Measurements from ENCODE around the gene CASK.

CASK gene

DNA sequence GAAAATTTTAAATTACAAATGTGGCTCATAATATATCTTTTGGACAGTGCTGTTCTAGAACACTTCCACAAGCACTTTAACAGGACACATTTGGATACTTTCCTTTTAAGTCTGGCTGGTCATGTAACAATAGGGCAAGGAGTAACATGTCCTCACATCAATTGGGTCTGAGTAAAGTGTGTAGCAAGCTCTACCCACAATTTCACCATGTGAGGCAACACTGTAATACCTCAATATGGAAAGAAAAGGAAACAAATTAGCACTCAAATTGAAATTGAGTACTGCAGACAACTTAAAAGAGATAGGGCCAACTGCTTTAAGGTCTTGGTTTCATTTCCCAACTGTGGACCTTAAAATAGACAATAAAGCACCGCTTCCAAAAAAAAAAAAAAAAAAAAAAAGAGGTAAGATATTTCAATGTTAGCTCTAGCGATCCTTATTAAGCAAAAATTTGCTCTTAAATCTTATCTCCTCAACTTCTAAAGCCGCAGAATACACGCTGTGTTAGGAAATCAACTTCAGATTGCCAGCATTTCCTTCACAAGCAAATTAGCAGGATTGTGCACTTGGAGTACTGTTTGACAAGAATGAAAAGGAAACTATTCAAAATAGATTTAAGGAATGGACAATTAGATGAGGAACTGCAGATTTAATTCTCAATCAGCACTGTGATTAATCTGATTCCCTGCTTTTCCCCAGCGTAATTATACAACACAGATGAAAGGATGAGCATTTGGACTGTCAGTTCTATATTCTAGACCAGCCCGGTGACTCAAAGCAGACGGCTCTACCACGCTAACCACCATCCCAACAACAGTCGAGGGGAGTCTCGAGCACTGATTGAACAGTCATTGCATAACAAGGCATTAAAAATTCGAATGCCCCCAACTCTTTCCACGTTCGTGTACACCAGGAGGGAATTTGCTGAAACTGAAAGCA is 1.6 kb downstream of the CASK start:
- H3K9ac ChIP-seq (ENCODE audit: insufficient read length): peak overlapping the region; percentile 53
- DNase-seq (ENCODE audit: low read depth, low spot score): peak; percentile 64
- no peaks in the 10 kb centered on the region for H3K36me3 ChIP-seq (ENCODE audit: insufficient read depth, low read length)
- no peak overlapping the region for H3K27ac ChIP-seq
- H3K4me3 ChIP-seq: peak overlapping the region; percentile 79
- H3K9me3 ChIP-seq (ENCODE audit: low read depth, low read length): no peaks in the 10 kb centered on the region
- TF ChIP-seq POLR2AphosphoS5 (IDR thresholded peaks at IDR 0.05; ENCODE audit: borderline replicate concordance, low read depth, low read length) (no peak), EZH2 (IDR thresholded peaks at IDR 0.05) (no peak), FOXP2 (optimal IDR thresholded peaks at IDR 0.05; ENCODE audit: control extremely low read depth, extremely low read length, insufficient read depth) (no peak)

DNA sequence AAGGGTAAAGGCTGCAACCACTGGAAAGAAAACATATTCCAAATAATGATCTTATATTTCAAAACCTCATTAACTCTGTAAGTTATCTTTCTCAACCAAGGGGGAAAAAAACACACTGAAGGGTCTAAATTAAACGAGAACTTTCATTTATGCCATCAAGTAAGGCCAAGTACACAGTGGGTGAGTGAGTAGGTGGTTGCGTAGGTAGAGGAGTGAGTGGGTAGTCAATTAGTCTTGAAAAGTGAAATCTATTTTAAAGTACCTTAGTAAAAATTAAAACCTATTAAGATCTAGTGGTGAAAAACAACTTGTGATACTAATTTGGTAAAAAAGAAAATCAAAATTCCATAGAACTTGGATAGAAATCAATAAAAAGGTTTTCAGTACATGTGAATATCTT is 3.5 kb downstream of the CASK start:
- Histone ChIP-seq H3K36me3 (ENCODE audit: insufficient read depth, low read length) (no peaks in the 10 kb centered on the region), H3K9ac (ENCODE audit: insufficient read length) (no peak overlapping the region), H3K27ac (no peak overlapping the region), H3K4me3 (no peak overlapping the region), H3K9me3 (ENCODE audit: low read depth, low read length) (no peaks in the 10 kb centered on the region)
- DNase-seq (ENCODE audit: low read depth, low spot score): no peak
- TF ChIP-seq FOXP2 (optimal IDR thresholded peaks at IDR 0.05; ENCODE audit: control extremely low read depth, extremely low read length, insufficient read depth): no peak
- no peak for TF ChIP-seq POLR2AphosphoS5 (IDR thresholded peaks at IDR 0.05; ENCODE audit: borderline replicate concordance, low read depth, low read length)
- TF ChIP-seq EZH2 (IDR thresholded peaks at IDR 0.05): no peak

DNA sequence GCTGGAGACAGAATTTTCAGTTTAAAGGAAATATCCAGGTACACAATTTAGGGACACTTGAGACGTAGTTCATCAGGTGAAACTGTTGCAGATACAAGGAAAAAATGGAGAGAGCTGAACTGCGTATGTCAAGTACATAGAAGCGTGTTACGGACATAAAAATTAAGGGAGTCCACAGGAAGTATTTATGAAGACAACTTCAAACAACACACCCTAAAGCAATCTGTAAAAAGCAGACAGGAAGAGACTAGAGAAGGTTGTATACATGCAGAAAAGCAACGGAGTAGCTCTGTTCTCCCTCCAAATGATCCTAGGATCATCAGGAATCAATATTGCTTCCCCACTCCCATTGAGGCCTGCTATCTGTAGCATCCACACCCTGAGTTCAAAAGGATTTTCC is 5.8 kb downstream of the CASK start:
- Histone ChIP-seq H3K4me3 (no peak overlapping the region), H3K27ac (no peak overlapping the region), H3K9ac (ENCODE audit: insufficient read length) (no peak overlapping the region), H3K36me3 (ENCODE audit: insufficient read depth, low read length) (no peaks in the 10 kb centered on the region), H3K9me3 (ENCODE audit: low read depth, low read length) (no peaks in the 10 kb centered on the region)
- no peak for DNase-seq (ENCODE audit: low read depth, low spot score)
- TF ChIP-seq POLR2AphosphoS5 (IDR thresholded peaks at IDR 0.05; ENCODE audit: borderline replicate concordance, low read depth, low read length) (no peak), FOXP2 (optimal IDR thresholded peaks at IDR 0.05; ENCODE audit: control extremely low read depth, extremely low read length, insufficient read depth) (no peak), EZH2 (IDR thresholded peaks at IDR 0.05) (no peak)

DNA sequence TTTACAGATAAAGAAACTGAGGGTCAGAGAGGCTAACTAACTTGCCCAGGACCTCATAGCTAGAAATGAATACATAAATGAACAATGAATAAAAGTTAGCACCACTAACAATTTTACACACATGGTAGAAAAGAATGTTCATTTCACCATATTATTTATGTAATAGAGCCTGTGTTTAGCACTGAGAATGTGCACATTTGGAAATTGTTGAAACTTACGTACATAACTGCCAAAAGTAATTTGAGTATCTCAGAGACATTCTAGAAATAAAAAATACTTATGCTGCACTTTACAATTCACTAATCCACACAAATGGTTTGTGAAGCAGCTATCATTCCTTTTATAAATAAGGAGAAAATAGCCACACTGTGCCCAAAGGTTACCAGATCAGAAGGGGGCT is 9.9 kb downstream of the CASK start:
- Histone ChIP-seq H3K4me3 (no peak overlapping the region), H3K27ac (no peak overlapping the region), H3K36me3 (ENCODE audit: insufficient read depth, low read length) (no peaks in the 10 kb centered on the region), H3K9me3 (ENCODE audit: low read depth, low read length) (no peaks in the 10 kb centered on the region), H3K9ac (ENCODE audit: insufficient read length) (no peak overlapping the region)
- DNase-seq (ENCODE audit: low read depth, low spot score): no peak
- TF ChIP-seq POLR2AphosphoS5 (IDR thresholded peaks at IDR 0.05; ENCODE audit: borderline replicate concordance, low read depth, low read length) (no peak), EZH2 (IDR thresholded peaks at IDR 0.05) (no peak), FOXP2 (optimal IDR thresholded peaks at IDR 0.05; ENCODE audit: control extremely low read depth, extremely low read length, insufficient read depth) (no peak)

DNA sequence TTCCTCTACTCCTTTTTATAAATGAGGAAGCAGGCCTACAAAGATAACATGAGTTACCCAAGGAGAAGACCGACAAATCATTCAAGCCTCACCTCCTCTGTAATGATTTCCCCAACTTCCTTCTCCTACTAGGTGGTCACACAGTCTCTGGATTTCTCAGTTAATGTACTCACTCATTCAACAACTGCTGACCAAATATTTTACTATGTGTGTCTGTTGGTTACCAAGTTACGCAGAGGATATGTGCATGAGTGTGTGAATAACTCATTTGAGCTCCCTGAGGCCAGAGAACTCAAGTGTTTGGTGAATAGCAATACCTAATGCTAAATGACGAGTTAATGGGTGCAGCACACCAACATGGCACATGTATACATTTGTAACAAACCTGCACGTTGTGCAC is 10.4 kb downstream of the CASK start:
- no peaks in the 10 kb centered on the region for H3K36me3 ChIP-seq (ENCODE audit: insufficient read depth, low read length)
- no peak overlapping the region for H3K27ac ChIP-seq
- H3K9ac ChIP-seq (ENCODE audit: insufficient read length): no peak overlapping the region
- H3K4me3 ChIP-seq: no peak overlapping the region
- no peaks in the 10 kb centered on the region for H3K9me3 ChIP-seq (ENCODE audit: low read depth, low read length)
- TF ChIP-seq EZH2 (IDR thresholded peaks at IDR 0.05): no peak
- no peak for TF ChIP-seq POLR2AphosphoS5 (IDR thresholded peaks at IDR 0.05; ENCODE audit: borderline replicate concordance, low read depth, low read length)
- no peak for TF ChIP-seq FOXP2 (optimal IDR thresholded peaks at IDR 0.05; ENCODE audit: control extremely low read depth, extremely low read length, insufficient read depth)
- no peak for DNase-seq (ENCODE audit: low read depth, low spot score)

DNA sequence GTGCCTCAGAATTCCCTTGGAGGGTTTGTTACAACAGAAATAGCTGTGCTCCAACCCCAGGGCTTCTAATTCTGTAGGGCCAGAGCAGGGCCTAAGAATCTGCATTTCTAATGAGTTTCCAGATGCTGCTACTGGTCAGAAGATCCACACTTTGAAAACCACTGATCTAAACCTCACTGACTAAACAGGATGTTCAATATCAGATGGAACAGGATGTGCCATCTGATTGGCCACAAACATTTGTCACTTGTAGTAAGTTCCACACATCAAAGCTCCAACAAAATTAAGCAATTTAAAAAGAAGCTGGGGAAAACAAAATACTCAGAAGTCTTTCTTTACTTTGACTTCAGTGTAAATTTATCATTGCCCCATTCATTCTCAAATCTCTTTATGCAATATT is 14.3 kb downstream of the CASK start:
- H3K4me3 ChIP-seq: no peak overlapping the region
- TF ChIP-seq POLR2AphosphoS5 (IDR thresholded peaks at IDR 0.05; ENCODE audit: borderline replicate concordance, low read depth, low read length) (no peak), EZH2 (IDR thresholded peaks at IDR 0.05) (no peak), FOXP2 (optimal IDR thresholded peaks at IDR 0.05; ENCODE audit: control extremely low read depth, extremely low read length, insufficient read depth) (no peak)
- H3K36me3 ChIP-seq (ENCODE audit: insufficient read depth, low read length): no peaks in the 10 kb centered on the region
- 0 out of 2 replicates have a peak, but pooled peaks cover 3% of the 10 kb centered on the region for H3K9me3 ChIP-seq (ENCODE audit: low read depth, low read length)
- H3K27ac ChIP-seq: no peak overlapping the region
- no peak for DNase-seq (ENCODE audit: low read depth, low spot score)
- no peak overlapping the region for H3K9ac ChIP-seq (ENCODE audit: insufficient read length)

DNA sequence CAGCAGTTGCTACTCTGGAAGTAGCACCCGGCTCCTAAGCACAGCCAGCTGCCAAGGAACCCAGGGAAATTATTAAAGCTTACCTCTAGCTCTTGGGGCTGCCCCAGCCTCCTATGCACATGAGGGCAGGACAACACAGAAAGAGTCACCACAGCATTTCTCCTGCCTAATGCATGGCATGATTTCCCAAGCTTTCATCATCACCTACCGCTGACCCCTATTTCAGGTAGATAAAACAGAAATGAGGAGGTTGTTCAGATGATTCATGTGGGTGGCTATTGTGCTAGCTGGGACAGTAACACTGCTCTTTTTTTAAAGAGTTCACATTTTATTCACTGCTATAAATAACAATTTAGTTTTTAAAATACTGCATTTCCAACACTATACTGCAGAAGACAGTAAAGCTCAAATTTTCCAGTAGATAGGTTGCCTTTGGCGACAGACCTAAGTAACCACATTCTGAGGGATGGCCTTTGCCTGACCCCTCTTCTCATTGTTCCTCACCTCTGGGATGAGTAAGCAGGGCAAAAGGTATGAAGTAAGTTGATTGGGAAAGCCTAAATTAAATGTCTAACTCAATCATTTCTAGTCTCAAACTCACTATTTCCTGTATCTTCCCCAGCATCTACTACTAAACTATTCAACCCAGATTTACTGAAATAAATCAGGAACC is 16.7 kb downstream of the CASK start:
- Histone ChIP-seq H3K36me3 (ENCODE audit: insufficient read depth, low read length) (no peaks in the 10 kb centered on the region), H3K9ac (ENCODE audit: insufficient read length) (no peak overlapping the region), H3K4me3 (no peak overlapping the region), H3K27ac (no peak overlapping the region), H3K9me3 (ENCODE audit: low read depth, low read length) (0 out of 2 replicates have a peak, but pooled peaks cover 3% of the 10 kb centered on the region)
- no peak for TF ChIP-seq EZH2 (IDR thresholded peaks at IDR 0.05)
- TF ChIP-seq FOXP2 (optimal IDR thresholded peaks at IDR 0.05; ENCODE audit: control extremely low read depth, extremely low read length, insufficient read depth): no peak
- no peak for TF ChIP-seq POLR2AphosphoS5 (IDR thresholded peaks at IDR 0.05; ENCODE audit: borderline replicate concordance, low read depth, low read length)
- DNase-seq (ENCODE audit: low read depth, low spot score): no peak

DNA sequence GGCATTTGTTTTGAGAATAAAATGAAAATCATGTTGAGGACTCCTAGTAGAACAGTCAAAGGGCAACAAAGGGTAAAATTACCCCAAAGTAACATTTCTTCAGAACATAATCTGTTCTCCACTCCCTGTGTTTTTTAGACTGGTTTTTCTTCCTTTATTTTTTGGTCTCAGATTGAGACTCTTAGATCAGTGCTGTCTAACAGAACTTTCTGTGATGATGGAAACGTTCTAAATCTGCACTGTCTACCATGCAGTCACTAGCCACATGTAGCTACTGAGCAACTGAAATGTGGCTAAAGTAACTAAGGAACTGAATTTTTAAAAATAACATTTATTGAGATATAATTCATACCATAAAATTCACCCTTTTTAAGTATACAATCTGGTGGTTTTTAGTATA is 19.8 kb downstream of the CASK start:
- Histone ChIP-seq H3K27ac (no peak overlapping the region), H3K9ac (ENCODE audit: insufficient read length) (no peak overlapping the region), H3K36me3 (ENCODE audit: insufficient read depth, low read length) (no peaks in the 10 kb centered on the region), H3K4me3 (no peak overlapping the region), H3K9me3 (ENCODE audit: low read depth, low read length) (0 out of 2 replicates have a peak, but pooled peaks cover 3% of the 10 kb centered on the region)
- TF ChIP-seq FOXP2 (optimal IDR thresholded peaks at IDR 0.05; ENCODE audit: control extremely low read depth, extremely low read length, insufficient read depth): no peak
- no peak for TF ChIP-seq POLR2AphosphoS5 (IDR thresholded peaks at IDR 0.05; ENCODE audit: borderline replicate concordance, low read depth, low read length)
- TF ChIP-seq EZH2 (IDR thresholded peaks at IDR 0.05): no peak
- DNase-seq (ENCODE audit: low read depth, low spot score): no peak
